ENCODE data around the gene TACR1. TPM values are rescaled to one million over a fixed set of nuclear protein-coding genes. Genes with fewer than 3 reads are reported as not detected.
"Not testable (repeated sequence)": the region's sequence is repeated elsewhere in the genome, so short reads cannot be mapped to it uniquely, and the experiment has no call there.

Gene TACR1, protein sequence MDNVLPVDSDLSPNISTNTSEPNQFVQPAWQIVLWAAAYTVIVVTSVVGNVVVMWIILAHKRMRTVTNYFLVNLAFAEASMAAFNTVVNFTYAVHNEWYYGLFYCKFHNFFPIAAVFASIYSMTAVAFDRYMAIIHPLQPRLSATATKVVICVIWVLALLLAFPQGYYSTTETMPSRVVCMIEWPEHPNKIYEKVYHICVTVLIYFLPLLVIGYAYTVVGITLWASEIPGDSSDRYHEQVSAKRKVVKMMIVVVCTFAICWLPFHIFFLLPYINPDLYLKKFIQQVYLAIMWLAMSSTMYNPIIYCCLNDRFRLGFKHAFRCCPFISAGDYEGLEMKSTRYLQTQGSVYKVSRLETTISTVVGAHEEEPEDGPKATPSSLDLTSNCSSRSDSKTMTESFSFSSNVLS
- 1.0 TPM for polyA plus RNA-seq
- long read RNA-seq, donor 1, result 0 reads
- long read RNA-seq, donor 2, result 0 reads
- long read RNA-seq, donor 3, result 0 reads
- long read RNA-seq, donor 4, result 0 reads
- long read RNA-seq, donor 5, result 0 reads
- long read RNA-seq, donor 6, result 0 reads
- long read RNA-seq, donor 7, result 0 reads
- long read RNA-seq, donor 8, full-length matches to known transcripts, result 1 of 1 reads
- long read RNA-seq, donor 8, partial matches to known transcripts, result 0 of 1 reads
- long read RNA-seq, donor 8, other reads (novel, unspliced or antisense), result 0 of 1 reads
- long read RNA-seq, donor 9, result 0 reads
- long read RNA-seq, donor 10, result 0 reads
- long read RNA-seq, donor 11, full-length matches to known transcripts, result 1 of 1 reads
- long read RNA-seq, donor 11, partial matches to known transcripts, result 0 of 1 reads
- long read RNA-seq, donor 11, other reads (novel, unspliced or antisense), result 0 of 1 reads

DNA sequence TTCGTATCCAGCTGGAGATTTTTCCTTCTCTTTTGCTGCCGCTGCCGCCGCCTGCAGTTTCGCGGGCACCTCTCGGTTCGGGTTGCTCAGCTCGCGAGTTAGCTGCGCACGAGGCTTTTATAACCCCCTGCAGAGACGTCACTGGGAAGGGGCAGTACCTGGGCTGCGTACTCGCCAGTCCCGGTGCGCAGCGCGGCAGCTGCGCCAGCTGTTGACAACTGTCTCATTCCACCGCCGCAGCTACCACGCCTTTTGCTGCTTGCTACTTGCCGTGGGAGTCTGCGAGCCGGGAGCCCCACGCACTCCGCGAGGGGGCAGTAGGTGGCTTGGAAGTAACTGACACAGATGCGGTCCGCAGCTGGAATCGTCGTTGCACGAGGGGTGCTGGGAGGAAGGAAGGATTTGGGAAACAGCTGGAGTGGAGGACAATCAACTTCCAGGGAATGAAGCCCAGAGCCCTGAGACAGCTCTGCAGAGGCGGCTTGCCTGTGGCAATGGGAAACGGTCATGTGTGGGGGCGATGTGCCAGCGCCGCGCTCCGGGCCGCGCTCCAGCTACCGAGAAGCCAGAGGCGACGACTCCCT is at the start of gene TACR1:
Gene TACR1 (minus strand): TSS at position 93 of the 584 bp plus-strand sequence. CDS start 586 bp downstream, outside the sequence.
- peaks cover 13% of the 10 kb centered on the region for H3K4me1 ChIP-seq (ENCODE audit: control insufficient read depth, insufficient read depth, low read length)
- H3K36me3 ChIP-seq (ENCODE audit: control insufficient read depth, insufficient read depth, low read length), result no peaks in the 10 kb centered on the region
- peak within 1 kb of the TSS; percentile 36 for H3K4me3 ChIP-seq (ENCODE audit: low read length)
- peak; percentile 69 to 77 for DNase-seq
- no peak within 1 kb of the TSS for H3K27ac ChIP-seq (ENCODE audit: low read length)
- no CpG with 5 or more reads among the region's 46 CpGs for WGBS (ENCODE audit: insufficient coverage, low lambda C conversion rate)
- H3K9me3 ChIP-seq (ENCODE audit: control insufficient read depth, low read depth, low read length), result peaks cover 3% of the 10 kb centered on the region
- peaks cover 54% of the 10 kb centered on the region for H3K27me3 ChIP-seq (ENCODE audit: control insufficient read depth, insufficient read depth, low read length)

DNA sequence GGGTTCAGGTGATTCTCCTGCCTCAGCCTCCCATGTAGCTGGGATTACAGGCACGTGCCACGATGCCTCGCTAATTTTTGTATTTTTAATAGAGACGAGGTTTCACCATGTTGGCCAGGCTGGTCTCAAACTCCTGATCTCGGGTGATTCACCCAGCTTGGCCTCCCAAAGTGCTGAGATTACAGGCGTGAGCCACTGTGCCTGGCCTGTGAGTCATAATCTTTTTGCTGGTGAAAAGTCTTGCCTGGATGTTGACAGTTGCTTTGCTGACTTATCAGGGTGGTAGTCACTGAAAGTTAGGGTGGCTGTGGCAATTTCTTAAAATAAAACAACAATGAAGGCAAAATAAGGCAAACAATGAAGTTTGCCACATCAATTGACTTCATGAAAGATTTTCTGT is 49.3 kb upstream of the TACR1 start:
- no CpG with 5 or more reads among the region's 6 CpGs for WGBS (ENCODE audit: insufficient coverage, low lambda C conversion rate)

GRCh38 chr2:75246441-75247167 is 47.3 kb upstream of the TACR1 start:
- H3K4me1 ChIP-seq (ENCODE audit: control insufficient read depth, insufficient read depth, low read length), result no peaks in the 10 kb centered on the region
- H3K9me3 ChIP-seq (ENCODE audit: control insufficient read depth, low read depth, low read length), result peaks cover 11% of the 10 kb centered on the region
- H3K27me3 ChIP-seq (ENCODE audit: control insufficient read depth, insufficient read depth, low read length), result no peaks in the 10 kb centered on the region
- no peak for DNase-seq
- H3K4me3 ChIP-seq (ENCODE audit: low read length), result no peak overlapping the region
- no peak overlapping the region for H3K27ac ChIP-seq (ENCODE audit: low read length)
- no peaks in the 10 kb centered on the region for H3K36me3 ChIP-seq (ENCODE audit: control insufficient read depth, insufficient read depth, low read length)
- WGBS (ENCODE audit: insufficient coverage, low lambda C conversion rate), result 90% methylated on average over 2 of the region's 7 CpGs

More for the DNA sequence above, 49.3 kb upstream of the TACR1 start:
- not testable (repeated sequence) for H3K9me3 ChIP-seq (ENCODE audit: control insufficient read depth, low read depth, low read length); H3K4me3 ChIP-seq (ENCODE audit: low read length); H3K27ac ChIP-seq (ENCODE audit: low read length); DNase-seq; H3K27me3 ChIP-seq (ENCODE audit: control insufficient read depth, insufficient read depth, low read length); H3K36me3 ChIP-seq (ENCODE audit: control insufficient read depth, insufficient read depth, low read length); H3K4me1 ChIP-seq (ENCODE audit: control insufficient read depth, insufficient read depth, low read length)

- H3K27me3 ChIP-seq (ENCODE audit: control insufficient read depth, insufficient read depth, low read length), result no peaks in the 10 kb centered on the region
- WGBS (ENCODE audit: insufficient coverage, low lambda C conversion rate), result 98% methylated on average over 6 of the region's 9 CpGs
- H3K36me3 ChIP-seq (ENCODE audit: control insufficient read depth, insufficient read depth, low read length), result no peaks in the 10 kb centered on the region
- DNase-seq, result no peak
- H3K4me3 ChIP-seq (ENCODE audit: low read length), result no peak overlapping the region
- no peak overlapping the region for H3K27ac ChIP-seq (ENCODE audit: low read length)
- H3K9me3 ChIP-seq (ENCODE audit: control insufficient read depth, low read depth, low read length), result peaks cover 11% of the 10 kb centered on the region
- no peaks in the 10 kb centered on the region for H3K4me1 ChIP-seq (ENCODE audit: control insufficient read depth, insufficient read depth, low read length)
Observed at GRCh38 chr2:75243219-75243618, 43.9 kb upstream of the TACR1 start.

- Histone ChIP-seq H3K4me3 (ENCODE audit: low read length) (no peak overlapping the region), H3K9me3 (ENCODE audit: control insufficient read depth, low read depth, low read length) (peaks cover 11% of the 10 kb centered on the region), H3K36me3 (ENCODE audit: control insufficient read depth, insufficient read depth, low read length) (no peaks in the 10 kb centered on the region), H3K27ac (ENCODE audit: low read length) (no peak overlapping the region), H3K27me3 (ENCODE audit: control insufficient read depth, insufficient read depth, low read length) (no peaks in the 10 kb centered on the region), H3K4me1 (ENCODE audit: control insufficient read depth, insufficient read depth, low read length) (no peaks in the 10 kb centered on the region)
- 100% methylated on average over 1 of the region's 4 CpGs for WGBS (ENCODE audit: insufficient coverage, low lambda C conversion rate)
- no peak for DNase-seq
Observed at GRCh38 chr2:75241696-75242095, 42.4 kb upstream of the TACR1 start.

DNA sequence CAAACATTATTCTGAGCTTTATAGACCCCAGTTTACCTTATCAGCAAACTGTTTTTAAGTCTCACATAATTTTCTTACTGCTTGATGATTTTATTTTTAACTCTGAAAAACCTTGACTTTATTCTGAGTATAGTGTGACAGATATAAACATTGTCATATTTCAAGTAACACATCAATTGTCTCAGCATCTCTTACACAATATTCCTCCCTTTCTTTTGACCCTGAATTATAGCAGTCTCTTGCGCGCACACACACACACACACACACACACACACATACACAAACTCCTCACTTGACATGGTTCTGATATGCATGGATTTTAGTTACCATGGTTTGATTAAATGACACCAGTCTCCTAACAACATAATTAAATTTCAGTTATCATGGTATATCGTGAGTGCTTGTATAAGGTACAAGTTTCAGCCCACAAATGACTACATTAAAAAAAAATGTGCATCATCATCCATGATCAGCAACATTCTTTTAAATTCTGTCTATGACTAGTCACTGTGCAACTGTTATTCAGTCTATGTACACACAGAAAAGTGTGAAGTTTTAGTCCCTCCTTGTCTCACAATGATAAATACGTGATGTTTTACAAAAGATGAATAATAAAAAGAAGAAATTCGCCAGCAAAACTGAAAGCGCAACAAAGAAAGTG is 39.5 kb upstream of the TACR1 start:
- no peaks in the 10 kb centered on the region for H3K27me3 ChIP-seq (ENCODE audit: control insufficient read depth, insufficient read depth, low read length)
- H3K9me3 ChIP-seq (ENCODE audit: control insufficient read depth, low read depth, low read length), result peaks cover 11% of the 10 kb centered on the region
- H3K36me3 ChIP-seq (ENCODE audit: control insufficient read depth, insufficient read depth, low read length), result no peaks in the 10 kb centered on the region
- no peak for DNase-seq
- H3K4me3 ChIP-seq (ENCODE audit: low read length), result no peak overlapping the region
- no peaks in the 10 kb centered on the region for H3K4me1 ChIP-seq (ENCODE audit: control insufficient read depth, insufficient read depth, low read length)
- 71% methylated on average over 3 of the region's 6 CpGs for WGBS (ENCODE audit: insufficient coverage, low lambda C conversion rate)
- no peak overlapping the region for H3K27ac ChIP-seq (ENCODE audit: low read length)

DNA sequence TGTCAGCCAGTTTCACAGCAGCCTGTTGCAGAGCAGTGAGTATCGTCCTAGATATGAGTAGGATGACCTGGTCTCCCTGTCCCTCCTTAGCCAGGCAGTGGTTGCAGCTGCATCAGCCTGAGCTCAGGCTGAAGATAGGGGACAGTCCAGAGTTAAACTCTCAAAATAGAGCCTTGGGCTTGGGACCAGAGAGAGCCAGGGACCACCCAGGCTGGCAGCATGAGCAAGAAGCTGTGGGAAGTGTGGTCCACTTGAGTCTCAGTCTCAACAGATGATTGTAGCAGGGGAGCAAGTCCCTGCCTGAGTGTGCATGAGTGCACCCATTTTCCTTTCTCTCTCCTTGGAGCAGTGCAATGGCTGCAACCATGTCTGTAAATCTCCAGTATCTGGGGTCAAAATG is 38.0 kb upstream of the TACR1 start:
- no CpG with 5 or more reads among the region's 1 CpG for WGBS (ENCODE audit: insufficient coverage, low lambda C conversion rate)

GRCh38 chr2:75233965-75234364 is 34.6 kb upstream of the TACR1 start:
- DNase-seq, result no peak
- H3K27me3 ChIP-seq (ENCODE audit: control insufficient read depth, insufficient read depth, low read length), result no peaks in the 10 kb centered on the region
- WGBS (ENCODE audit: insufficient coverage, low lambda C conversion rate), result 97% methylated on average over 3 of the region's 4 CpGs

More for the DNA sequence above, 38.0 kb upstream of the TACR1 start:
- Histone ChIP-seq H3K4me1 (ENCODE audit: control insufficient read depth, insufficient read depth, low read length) (no peaks in the 10 kb centered on the region), H3K9me3 (ENCODE audit: control insufficient read depth, low read depth, low read length) (peaks cover 5% of the 10 kb centered on the region), H3K4me3 (ENCODE audit: low read length) (no peak overlapping the region), H3K27me3 (ENCODE audit: control insufficient read depth, insufficient read depth, low read length) (no peaks in the 10 kb centered on the region), H3K27ac (ENCODE audit: low read length) (no peak overlapping the region), H3K36me3 (ENCODE audit: control insufficient read depth, insufficient read depth, low read length) (no peaks in the 10 kb centered on the region)
- no peak for DNase-seq

DNA sequence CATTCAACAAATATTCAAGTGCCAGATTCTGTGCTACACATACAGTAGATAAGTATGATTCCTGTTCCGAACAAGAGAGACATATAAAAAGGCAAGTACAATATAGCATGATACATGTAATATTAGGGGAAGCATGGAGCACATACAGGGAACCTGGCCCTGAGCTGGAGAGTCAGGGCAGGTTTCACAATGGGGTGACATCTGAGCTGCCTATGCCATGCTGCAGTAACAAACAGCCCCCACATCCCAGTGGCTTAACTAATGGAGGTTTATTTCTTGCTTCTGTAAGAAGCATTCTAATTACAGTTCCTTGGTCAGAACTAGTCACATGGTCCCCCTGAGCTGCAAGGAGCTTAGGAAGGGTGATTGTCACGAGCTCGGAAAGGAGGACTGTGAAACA is 27.3 kb upstream of the TACR1 start:
- Histone ChIP-seq H3K27ac (ENCODE audit: low read length) (no peak overlapping the region), H3K9me3 (ENCODE audit: control insufficient read depth, low read depth, low read length) (no peaks in the 10 kb centered on the region), H3K27me3 (ENCODE audit: control insufficient read depth, insufficient read depth, low read length) (no peaks in the 10 kb centered on the region), H3K4me1 (ENCODE audit: control insufficient read depth, insufficient read depth, low read length) (no peaks in the 10 kb centered on the region), H3K4me3 (ENCODE audit: low read length) (no peak overlapping the region), H3K36me3 (ENCODE audit: control insufficient read depth, insufficient read depth, low read length) (no peaks in the 10 kb centered on the region)
- no peak for DNase-seq
- no CpG with 5 or more reads among the region's 3 CpGs for WGBS (ENCODE audit: insufficient coverage, low lambda C conversion rate)

More at GRCh38 chr2:75233965-75234364, 34.6 kb upstream of the TACR1 start:
- Histone ChIP-seq H3K4me1 (ENCODE audit: control insufficient read depth, insufficient read depth, low read length) (no peaks in the 10 kb centered on the region), H3K9me3 (ENCODE audit: control insufficient read depth, low read depth, low read length) (no peaks in the 10 kb centered on the region), H3K27ac (ENCODE audit: low read length) (no peak overlapping the region), H3K36me3 (ENCODE audit: control insufficient read depth, insufficient read depth, low read length) (no peaks in the 10 kb centered on the region), H3K4me3 (ENCODE audit: low read length) (no peak overlapping the region)

Data from large intestine (tissue), 12 donors.